22Rv1 (cell line): Measurements from ENCODE around the gene DUSP9.

ENCODE experiments used
- H3K27ac ChIP-seq: fragments of 450-650 bp; 2 replicates; pipeline ENCODE4 v1.5.1; 2017
- ZFX ChIP-seq: fragments of 450-650 bp; IDR thresholded peaks from 2 replicates; pipeline ENCODE4 v1.6.1; 2017; ENCODE audit warnings: antibody characterized with exemption, borderline replicate concordance
- TF ChIP-seq, protein P1 (sequence below): fragments of 450-650 bp; IDR thresholded peaks from 2 replicates; pipeline ENCODE4 v1.5.1; 2017; ENCODE audit warnings: mild to moderate bottlenecking

The DUSP9 gene

DNA sequence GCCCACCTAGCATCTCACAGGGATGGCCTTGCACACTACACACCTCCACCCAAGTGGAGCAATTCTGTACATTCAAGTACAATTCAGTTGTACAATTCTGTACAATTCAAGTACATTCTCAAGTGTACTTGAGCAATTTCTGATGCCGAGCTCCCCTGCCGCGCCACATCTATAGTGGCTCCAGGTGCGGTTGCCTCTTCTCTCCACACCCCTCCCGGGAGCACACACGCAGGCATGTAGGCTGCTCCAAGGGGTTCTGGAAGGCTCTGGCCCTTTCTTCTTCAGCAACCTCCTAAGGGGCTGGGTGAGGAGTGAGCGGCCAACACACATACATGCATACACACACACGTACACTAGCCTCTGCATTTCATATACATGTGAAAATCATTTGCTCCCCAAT is 18.9 kb upstream of the DUSP9 start:
- H3K27ac ChIP-seq: no peak overlapping the region
- TF ChIP-seq, protein P1, sequence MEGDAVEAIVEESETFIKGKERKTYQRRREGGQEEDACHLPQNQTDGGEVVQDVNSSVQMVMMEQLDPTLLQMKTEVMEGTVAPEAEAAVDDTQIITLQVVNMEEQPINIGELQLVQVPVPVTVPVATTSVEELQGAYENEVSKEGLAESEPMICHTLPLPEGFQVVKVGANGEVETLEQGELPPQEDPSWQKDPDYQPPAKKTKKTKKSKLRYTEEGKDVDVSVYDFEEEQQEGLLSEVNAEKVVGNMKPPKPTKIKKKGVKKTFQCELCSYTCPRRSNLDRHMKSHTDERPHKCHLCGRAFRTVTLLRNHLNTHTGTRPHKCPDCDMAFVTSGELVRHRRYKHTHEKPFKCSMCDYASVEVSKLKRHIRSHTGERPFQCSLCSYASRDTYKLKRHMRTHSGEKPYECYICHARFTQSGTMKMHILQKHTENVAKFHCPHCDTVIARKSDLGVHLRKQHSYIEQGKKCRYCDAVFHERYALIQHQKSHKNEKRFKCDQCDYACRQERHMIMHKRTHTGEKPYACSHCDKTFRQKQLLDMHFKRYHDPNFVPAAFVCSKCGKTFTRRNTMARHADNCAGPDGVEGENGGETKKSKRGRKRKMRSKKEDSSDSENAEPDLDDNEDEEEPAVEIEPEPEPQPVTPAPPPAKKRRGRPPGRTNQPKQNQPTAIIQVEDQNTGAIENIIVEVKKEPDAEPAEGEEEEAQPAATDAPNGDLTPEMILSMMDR: no peak
- TF ChIP-seq ZFX: no peak

DNA sequence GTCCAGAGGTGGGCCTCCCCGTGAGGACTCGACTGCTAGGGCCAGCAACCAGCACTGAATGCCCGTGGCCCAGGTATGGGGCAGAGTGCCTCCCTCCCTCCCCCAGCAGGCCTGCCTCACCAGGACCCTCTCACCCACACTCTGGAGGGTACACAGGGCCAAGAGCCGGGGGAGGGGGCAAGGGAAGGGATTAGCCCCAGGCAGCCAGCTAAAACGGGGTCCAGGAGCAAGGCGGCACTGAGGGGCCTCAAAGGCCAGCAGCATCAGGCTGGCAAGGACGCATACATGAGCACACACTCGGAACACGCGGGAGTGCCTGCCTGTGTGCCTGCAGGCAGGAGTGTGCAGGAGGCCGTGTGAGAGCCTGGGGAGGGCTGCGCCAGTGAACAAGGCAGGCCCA is 18.3 kb upstream of the DUSP9 start:
- no peak for TF ChIP-seq ZFX
- TF ChIP-seq, protein P1: no peak
- no peak overlapping the region for H3K27ac ChIP-seq

DNA sequence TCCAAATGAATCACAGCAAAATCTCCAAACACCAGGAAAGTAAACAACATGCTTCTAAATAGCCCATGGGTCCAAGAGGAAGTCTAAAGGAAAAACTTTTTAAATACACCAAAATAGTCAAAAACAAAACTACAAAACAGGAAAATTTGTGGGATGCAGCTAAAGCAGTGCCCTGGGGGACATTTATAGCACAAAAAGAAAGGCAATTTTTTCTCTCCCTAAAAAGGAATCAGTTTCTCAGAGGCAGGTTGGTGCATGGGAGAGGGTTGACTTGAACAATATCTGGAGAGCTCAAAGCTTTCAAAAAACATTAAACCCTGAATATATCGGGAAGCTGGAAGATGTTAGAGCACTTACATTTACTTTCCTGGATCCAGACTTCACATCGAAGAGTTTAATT is 15.7 kb upstream of the DUSP9 start:
- H3K27ac ChIP-seq: no peak overlapping the region
- TF ChIP-seq, protein P1: no peak
- TF ChIP-seq ZFX: no peak

DNA sequence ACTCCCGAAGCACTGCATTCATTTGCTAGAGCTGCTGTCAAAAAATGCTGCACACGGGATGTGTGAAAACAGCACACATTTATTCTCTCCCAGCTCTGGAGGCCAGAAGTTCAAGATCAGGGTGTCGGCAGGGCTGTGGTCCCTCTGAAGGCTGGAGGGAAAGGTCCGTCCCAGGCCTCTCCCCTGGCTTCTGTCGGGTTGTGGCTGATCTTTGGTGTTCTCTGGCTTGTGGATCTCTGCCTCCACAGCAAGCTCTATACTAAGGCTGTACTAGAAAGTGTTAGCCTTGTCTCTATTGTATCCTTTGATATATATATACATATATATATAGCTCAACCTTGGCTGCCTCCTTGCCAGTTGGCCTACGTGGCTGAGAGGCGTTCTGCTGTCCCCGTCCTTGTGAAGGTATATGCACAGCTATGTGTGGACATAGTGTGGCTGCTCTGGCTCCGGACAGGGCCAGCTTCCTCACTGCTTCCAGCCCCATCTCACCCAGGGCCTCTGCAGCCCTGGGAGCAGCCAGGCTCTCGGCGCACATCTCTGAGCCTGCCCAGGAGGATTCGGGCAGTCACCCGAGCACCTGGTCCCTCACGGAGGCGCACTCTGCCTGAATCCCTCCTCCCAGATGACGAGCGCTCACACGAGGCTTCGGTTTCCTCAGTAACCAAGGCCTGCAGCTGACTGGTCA is 15.0 kb upstream of the DUSP9 start:
- TF ChIP-seq, protein P1: no peak
- TF ChIP-seq ZFX: no peak
- H3K27ac ChIP-seq: no peak overlapping the region

DNA sequence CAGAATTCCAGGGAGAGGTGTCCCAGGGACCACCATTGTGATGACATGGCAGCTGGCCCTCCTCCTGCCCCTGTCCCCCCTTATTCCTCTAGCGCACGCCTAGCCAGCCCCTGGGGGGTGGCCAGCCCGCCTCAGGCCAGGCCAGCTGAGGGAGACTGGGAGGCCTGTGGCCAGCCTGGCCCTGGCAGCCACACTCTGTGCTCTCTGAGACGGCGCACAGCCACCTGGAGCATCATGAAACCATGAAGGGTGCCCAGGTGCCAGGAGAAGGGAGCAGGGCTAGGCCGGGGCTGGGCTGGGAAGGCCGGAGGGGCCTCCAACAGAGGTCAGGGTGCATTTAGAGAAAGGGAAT is 14.4 kb upstream of the DUSP9 start:
- H3K27ac ChIP-seq: no peak overlapping the region
- TF ChIP-seq ZFX: no peak
- TF ChIP-seq, protein P1: no peak

DNA sequence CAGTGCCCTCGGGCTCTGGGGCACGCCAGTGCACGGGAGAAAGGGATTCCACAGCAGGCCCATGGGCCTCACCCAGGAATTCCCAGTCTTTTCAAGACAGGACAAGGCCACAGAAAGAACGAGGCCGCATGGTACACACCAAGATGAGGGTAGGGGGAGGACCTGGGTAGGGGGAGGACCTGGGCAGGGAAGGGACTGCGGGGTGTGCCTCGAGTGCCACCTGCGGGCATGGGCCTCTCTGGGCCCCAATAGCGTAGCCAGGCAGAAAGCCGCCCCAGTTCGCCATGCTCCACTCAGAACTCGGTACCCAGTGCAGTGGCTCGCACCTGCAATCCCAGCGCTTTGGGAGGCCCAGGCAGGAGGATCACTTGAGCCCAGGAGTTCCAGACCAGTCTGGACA is 14.0 kb upstream of the DUSP9 start:
- no peak for TF ChIP-seq ZFX
- TF ChIP-seq, protein P1: no peak
- no peak overlapping the region for H3K27ac ChIP-seq

DNA sequence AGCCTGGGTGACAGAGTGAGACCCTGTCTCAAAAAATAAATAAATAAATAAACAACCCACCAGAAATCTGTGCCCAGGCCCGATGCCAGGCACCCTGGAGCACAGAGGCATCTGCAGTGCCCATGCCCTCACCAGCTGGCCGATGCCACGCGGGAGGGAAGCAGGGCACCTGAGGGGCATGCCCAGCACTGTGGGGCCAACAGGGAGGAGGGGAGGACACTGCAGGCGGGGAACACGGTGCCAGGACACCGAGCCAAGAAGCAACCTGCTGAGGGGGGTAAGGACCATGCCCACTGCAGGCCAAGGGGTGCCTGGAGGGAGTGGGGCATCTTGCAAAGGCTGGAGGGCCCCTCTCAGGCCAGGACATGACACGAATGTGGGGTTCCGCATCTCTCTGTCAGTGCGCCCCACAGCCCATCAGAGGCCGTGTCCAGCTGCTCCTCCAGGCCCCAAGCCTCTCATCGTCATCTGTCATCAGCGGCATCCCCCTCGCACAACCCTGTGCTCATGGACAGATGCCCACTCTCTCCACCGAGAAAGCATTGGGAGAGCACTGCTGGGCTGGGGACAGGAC is 13.3 kb upstream of the DUSP9 start:
- TF ChIP-seq, protein P1: no peak
- no peak for TF ChIP-seq ZFX
- H3K27ac ChIP-seq: no peak overlapping the region
